GM19193 (cell line): ENCODE data around the gene KNDC1.

Source experiments
- POLR2A ChIP-seq: IDR thresholded peaks from 4 replicates; pipeline ENCODE4 v1.6.1; 2011; ENCODE audit not compliant: insufficient read depth, insufficient read length; ENCODE audit errors: extremely low read depth

KNDC1 gene

DNA sequence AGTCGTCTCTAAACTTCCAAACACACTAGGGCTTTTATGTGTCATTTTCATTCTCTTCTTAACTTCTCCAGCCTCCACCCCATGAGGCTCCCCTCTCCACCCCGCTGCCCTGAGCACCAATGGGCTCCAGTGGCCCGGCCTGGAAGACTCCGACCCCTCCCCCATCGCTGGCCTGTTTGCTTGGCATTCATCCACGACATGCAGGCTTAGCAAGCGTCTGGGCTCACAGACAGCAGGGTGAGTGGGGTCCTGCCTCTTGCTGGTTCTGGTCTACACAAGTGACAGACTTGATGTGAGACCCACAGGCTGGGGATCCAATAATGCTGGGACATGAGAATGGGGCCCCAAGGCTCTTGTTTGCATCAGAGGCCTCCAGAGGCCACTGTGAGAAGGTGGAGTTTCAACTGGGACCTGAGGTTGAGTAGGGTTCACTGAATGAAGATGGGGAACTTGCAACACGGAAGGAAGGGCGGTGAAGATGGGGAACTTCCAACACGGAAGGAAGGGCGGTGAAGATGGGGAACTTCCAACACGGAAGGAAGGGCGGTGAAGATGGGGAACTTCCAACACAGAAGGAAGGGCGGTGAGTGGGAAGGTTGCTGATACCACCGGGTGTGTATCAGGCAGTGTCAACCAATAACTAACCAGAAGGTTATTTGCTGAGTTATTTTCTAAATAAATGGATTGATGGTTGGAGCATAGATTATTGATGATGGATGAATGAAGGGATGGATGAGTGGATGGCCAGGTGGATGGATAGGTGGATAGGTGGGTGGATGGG, 14.0 kb downstream of the KNDC1 start:
- TF ChIP-seq POLR2A = no peak

DNA sequence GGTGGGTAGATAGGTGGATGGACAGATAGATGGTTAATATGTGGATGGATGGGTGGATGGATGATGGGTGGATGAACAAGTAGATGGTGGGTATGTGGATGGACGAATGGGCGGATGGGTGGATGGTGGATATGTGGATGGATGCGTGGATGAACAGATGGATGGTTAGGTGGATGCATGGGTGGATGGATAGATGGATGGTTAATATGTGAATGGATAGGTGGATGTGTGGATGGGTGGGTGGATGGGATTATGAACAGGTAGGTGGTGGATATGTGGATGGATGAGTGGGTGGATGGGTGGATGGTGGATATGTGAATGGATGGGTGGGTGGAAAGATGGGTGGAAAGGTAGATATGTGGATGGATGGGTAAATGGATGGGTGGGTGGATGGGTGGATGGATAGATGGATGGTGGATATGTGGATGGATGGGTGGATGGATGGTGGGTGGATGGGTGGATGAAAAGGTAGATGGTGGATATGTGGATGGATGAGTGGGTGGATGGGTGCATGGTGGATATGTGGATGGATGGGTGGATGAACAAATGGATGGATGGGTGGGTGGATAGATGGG, 14.8 kb downstream of the KNDC1 start:
- no peak for TF ChIP-seq POLR2A

DNA sequence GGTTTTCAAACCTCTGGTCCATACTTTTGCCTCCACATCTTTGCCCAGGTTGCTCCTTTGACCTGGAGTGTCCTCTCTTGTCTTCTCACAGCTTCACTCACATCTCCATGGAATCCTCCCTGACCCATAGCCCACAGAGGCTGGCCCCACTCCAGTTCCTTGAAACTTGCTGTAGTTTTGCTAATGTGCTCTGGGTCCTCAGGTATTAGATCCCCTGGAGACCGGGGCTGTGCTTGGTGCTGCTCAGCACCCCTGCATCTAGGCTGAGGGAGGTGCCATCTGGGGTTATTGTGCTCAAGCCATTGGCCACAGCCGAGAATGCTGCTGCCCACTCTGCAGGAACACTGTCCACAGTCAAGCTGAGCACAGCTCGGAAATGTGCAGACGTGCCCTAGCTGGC, 16.5 kb downstream of the KNDC1 start:
- no peak for TF ChIP-seq POLR2A

DNA sequence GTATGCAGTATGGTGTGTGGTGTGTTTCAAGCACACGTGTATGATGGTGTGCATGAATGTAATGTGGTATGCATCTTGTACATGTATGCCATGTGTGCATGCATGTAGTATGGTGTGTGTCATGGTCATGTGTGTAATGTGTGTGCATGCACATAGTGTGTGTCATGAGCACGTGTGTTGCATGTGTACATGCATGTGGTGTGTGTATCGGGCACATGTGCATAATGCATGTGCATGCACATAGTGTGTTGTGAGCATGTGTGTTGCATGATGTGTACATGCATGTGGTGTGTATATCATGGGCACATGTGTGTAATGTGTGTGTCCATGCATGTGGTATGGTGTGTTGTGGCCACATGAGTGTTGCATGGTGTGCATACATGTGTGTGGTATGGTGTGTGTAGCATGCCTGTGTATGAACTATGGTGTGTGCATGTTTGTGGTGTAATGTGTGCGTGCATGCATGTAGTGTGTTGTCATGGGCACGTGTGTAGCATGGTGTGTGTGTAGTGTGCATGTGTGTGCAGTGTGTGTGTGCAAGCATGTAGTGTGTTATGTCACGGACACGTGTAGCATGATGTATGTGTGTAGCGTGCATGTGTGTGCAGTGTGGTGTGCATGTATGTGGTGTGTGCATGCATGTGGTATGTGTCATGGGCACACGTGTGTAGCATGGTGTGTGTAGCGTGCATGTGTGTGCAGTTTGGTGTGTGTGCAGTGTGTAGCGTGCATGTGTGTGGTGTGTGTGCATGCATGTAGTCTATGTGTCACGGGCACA, 17.6 kb downstream of the KNDC1 start:
- TF ChIP-seq POLR2A = no peak

DNA sequence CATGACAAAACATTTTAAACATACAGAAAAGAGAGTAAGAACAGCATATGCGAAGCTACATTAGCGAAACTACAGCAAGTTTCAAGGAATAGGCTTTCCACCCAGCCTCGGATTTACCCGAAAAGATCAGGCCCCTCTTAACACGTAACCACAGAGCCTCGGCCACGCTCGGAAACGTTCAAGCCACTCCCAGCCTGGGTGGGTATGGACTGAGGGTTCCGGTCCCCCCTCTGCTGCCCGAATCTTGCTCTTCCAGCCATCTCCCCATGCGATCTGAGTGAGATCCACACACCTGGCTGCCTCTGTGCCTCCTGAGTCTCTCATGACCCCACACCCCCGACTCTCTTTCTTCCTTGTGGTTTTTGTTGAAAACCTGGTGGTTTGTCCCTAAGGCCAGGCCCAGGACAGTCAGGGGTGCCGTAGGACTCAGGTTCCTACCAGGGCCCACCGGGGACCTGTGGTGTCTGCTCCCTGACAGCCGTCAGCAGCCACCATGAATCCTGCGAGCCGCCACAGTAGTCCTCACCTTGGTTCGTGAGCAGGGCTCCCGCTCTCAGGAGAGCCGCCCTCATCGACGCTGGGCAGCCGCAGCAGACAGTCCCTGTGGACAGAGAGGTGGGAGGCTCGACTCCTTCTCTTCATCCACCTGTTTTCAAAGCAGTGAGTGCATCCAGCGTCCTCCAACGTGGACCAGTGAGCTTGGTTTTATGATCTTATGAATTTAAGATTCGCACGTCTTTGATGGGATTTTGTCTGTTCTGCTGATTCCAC, 18.5 kb downstream of the KNDC1 start:
- TF ChIP-seq POLR2A = no peak

DNA sequence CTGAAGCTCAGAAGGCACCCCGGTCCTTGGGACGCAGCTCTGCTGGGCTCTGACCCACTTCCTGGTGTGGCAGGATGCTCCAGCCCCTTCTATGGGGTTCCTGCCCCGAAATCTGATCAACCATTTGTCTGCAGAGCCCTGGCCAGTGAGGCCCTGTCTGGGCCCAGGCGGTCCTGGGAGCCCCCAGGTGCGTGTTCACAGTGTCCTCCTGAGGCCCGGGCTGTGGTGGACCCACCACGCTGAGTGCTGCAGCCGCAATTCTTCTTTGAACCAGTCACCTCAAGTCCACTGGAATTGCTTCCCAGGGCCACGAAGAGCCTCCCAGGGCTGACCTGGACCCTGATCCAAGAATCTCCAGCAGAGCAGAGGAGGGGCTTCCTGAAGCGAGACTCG, 19.1 kb downstream of the KNDC1 start:
- no peak for TF ChIP-seq POLR2A

DNA sequence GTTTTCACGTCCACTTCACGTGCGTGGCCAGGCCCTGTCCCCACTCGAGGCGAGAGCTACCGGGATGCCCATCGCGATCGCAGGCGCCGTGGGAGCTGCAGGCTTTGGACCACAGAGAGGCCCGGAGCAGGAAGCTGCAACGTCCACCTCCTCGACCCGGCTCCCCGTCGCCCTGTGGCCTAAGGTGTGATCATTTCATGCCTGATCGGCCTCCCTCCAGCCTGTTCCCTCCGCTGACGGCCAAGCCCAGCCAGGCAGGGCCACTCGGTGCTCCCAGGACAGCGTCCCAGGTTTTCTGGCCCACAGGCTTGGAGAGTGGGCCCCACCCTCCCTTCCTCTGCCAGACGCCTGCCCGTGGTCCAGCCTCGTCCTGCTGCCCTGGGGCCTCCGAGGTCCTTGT, 19.6 kb downstream of the KNDC1 start:
- no peak for TF ChIP-seq POLR2A

DNA sequence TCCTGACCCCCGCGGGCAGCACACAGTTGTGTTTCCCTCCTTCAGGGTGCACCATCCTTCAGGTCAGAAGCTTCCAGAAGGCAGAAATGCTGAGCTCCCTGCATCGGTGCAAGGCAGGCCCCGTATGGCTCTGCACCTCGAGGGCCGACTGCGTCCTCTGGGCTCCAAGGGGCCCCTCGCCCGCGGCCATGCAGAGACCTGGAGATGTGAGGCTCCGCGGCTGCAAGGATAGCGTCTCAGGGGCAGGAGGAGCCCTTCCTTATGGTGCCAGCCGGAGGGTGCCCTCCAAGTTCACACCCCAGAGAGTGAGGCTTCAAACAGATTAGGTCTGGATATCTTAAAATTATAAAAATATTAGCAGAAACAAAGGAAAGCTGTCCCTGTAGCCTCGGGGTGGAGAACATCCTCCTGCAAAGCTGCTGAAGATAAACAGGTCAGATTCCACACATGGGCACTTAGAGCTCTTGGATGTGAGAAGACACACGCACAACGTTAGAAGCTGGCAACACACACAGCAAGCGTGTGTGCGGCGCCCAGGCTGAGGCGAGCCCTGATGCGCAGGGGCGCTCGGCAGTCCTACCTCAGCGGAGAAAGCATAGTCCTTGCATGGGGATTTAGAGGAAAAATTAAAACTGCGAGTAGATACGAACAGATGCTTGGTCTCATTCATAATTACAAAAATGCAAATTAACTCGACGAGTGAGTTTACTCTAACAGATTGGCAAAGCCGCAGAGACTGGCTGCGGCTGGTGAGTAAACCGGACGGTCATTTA, 20.4 kb downstream of the KNDC1 start:
- no peak for TF ChIP-seq POLR2A

DNA sequence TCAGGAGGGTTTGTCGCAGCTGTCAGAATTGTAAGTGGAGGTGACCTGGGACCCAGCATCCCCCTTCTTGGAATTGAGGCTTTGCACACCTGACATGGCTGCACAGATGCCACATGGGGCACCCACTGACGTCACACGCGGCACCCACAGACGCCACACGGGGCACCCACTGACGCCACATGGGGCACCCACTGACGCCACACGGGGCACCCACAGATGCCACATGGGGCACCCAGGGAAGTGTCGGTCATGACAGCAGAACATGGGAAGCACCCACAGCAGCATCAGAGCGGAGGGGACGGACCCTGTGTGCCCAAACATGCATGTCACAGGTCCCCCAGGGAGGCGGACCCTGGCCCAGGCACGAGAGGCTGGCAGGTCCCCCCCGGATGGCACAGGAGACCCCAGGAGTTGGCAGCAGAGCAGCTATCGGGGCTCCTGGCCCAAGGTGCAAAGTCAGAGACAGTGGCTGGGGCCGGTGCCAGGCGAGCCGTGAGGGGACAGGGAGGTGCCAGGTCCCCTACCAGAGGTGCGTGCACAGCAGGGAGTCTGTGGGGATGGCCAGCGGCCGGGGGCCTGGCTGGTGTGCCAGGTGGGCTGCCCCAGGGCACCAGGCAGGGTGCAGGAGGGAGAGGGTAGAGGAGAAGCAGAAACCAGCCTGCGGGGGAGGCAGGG, 21.1 kb downstream of the KNDC1 start:
- TF ChIP-seq POLR2A = no peak

DNA sequence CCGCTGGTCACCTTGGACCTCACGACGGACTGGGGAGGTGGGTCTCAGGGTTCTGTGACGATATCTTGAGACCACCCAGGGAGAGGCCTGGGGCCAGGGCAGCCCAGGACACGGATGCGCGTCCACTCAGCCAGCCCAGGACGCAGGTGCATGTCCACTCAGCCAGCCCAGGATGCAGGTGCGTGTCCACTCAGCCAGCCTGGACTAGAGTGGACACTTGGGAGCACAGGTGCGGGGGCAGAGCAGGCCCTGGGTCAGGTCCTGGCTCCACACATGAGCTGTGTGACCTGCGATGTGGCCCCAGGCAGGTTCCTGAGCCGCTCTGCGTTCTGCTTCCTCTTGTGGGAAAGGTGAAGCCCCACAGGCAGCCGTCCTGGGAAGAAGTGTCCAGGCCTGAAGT, 22.2 kb downstream of the KNDC1 start:
- TF ChIP-seq POLR2A = no peak

DNA sequence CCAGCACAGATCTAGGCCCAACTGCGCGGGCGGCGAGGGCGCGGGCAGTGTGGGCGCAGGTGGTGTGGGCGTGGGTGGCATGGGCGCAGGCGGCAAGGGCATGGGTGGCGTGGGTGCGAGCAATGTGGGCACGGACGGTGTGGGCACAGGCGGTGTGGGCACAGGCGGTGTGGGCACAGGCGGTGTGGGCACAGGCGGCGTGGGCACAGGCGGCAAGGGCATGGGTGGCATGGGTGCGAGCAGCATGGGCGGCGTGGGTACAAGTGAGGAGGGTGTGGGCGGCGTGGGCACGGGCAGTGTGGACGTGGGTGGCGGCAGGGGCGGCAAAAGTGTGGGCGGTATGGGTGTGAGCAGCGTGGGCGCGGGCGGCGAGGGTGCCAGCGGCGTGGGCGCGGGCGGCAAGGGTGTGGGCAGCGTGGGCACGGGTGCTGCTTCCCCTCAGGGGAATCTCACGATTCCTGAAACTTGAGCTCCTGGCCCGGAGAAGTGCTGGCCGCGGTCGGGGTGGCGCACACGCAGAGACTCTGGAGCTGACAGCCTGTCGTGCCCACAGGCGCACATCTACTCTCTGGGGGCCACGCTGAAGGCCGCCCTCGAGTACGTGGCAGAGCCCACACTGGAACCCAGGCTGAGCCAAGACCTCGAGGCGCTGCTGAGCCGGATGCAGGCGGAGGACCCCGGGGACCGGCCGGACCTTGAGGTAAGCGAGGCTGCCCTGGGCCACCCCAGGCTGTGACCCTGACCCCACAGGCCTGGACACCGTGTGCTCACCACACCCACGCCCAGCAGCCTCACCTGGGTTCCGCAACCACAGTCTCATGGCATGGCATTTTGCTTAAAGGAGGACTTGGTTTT, 23.0 kb downstream of the KNDC1 start:
- no peak for TF ChIP-seq POLR2A

DNA sequence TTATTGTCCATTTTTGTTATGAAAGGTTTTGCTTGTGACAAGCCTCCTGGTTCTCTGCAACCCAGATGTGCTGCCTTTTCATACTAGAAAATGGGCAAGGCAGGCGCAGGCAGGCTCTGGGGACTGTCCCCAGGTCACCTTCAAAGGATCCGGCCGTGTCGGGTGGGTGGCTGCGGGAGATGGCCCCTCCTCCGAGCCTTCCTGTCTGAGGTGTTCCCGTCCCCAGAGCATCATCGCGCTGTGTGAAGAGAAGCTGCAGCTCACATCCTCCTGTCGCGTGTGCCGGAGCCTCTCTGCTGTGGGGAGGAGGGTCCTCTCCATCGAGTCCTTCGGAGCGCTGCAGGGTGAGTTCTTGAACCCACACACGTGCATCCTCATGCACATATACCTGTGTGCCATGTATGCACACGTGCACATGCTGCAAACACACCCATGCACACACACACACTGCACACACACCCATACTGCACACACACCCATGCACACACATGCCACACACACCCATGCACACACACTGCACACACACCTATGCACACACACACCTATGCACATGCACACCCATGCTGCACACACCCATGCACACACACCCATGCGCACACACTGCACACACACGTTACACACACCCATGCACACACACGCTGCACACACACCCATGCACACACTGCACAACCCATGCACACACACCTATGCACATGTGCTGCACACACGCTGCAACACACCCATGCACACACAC, 23.8 kb downstream of the KNDC1 start:
- TF ChIP-seq POLR2A = no peak
